Hepatocyte (in vitro differentiated cells): ENCODE measurements around the gene GATA5.

ENCODE experiments used
- EZH2phosphoT487 ChIP-seq: fragments of 200-600 bp; sonication (generic); IDR thresholded peaks from one replicate; pipeline ENCODE4 v1.6.1; 2018; ENCODE audit warnings: antibody characterized with exemption, mild to moderate bottlenecking, low read depth, moderate library complexity; ENCODE audit not compliant: unreplicated experiment, severe bottlenecking
- TF ChIP-seq, protein P1 (sequence below): fragments of 200-600 bp; sonication (generic); IDR thresholded peaks from 2 replicates; pipeline ENCODE4 v1.5.1; 2016; ENCODE audit warnings: antibody characterized with exemption, mild to moderate bottlenecking; ENCODE audit not compliant: poor library complexity

DNA sequence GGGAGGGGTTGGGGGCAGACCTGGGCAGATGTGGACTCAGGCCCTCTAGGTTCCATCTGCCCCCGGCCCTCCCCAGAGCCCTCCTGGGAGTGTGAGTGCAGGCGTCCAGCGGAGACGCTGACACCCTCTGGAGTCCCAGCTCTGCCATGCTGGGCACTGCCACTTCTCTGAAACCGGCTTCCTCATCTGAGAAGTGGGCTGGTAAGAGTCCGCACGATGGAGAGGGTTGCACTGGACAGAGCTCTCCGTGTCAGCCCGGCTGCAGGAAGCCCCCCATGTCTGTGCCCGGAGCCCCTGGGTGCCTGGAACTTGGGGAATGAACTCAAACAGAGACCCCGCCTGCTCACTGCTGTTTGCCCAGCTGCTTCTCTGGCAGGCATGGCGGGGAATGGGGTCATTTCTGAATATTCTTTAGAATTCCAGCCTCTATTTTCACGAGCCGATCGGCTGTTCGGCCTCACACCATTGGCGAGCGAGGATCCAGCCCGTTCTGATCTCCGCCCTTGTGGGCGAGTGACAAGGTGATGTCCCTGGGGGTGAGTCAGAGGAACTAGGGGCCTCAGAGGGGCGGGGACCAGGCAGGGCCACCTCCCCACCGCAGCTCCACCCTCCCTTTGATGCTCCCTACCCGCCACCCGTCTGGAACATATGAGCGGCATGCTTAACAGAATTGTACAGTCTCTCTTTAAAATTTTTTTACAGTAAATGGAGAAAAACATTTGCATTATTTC, 47.8 kb upstream of the GATA5 start:
- TF ChIP-seq EZH2phosphoT487 = no peak
- TF ChIP-seq, protein P1, sequence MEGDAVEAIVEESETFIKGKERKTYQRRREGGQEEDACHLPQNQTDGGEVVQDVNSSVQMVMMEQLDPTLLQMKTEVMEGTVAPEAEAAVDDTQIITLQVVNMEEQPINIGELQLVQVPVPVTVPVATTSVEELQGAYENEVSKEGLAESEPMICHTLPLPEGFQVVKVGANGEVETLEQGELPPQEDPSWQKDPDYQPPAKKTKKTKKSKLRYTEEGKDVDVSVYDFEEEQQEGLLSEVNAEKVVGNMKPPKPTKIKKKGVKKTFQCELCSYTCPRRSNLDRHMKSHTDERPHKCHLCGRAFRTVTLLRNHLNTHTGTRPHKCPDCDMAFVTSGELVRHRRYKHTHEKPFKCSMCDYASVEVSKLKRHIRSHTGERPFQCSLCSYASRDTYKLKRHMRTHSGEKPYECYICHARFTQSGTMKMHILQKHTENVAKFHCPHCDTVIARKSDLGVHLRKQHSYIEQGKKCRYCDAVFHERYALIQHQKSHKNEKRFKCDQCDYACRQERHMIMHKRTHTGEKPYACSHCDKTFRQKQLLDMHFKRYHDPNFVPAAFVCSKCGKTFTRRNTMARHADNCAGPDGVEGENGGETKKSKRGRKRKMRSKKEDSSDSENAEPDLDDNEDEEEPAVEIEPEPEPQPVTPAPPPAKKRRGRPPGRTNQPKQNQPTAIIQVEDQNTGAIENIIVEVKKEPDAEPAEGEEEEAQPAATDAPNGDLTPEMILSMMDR = no peak
